B cell (primary cell): ENCODE data around the gene SGPP2. TPM values are rescaled to one million over a fixed set of nuclear protein-coding genes. Genes with fewer than 3 reads are reported as not detected.

Experiments used
- ATAC-seq: fragments of 200-7000 bp; cut with Tn5 transposase; one replicate; pipeline ENCODE4 v1.10.0; 2021; ENCODE audit warnings: low read depth, mild to moderate bottlenecking, moderate number of reproducible peaks, moderate library complexity
- CTCF ChIA-PET: fragments of 350-600 bp; sonication (Branson Sonifier 250); formaldehyde crosslinking; loops from one replicate; lab custom pipeline; 2021; ENCODE audit warnings: antibody characterized with exemption, inconsistent platforms; lab: Charles Lee
- POLR2A ChIA-PET: fragments of 350-600 bp; sonication (Branson Sonifier 250); formaldehyde crosslinking; loops from one replicate; lab custom pipeline; 2021; ENCODE audit warnings: antibody characterized with exemption; lab: Charles Lee
- DNase-seq: peaks from one replicate; pipeline ENCODE4 v3.0.0; 2013
- H2AFZ ChIP-seq: 2 replicates; pipeline ENCODE4 v1.6.1; 2012; ENCODE audit warnings: mild to moderate bottlenecking, low read depth, low read length; ENCODE audit not compliant: insufficient read depth, poor library complexity, severe bottlenecking
- H3K27ac ChIP-seq, 2 donors: 1 replicate in 1 of 2; 2 replicates in 1 of 2; pipeline ENCODE4 v1.5.1; 2012 to 2013; ENCODE audit warnings: low read length in 2 of 2, mild to moderate bottlenecking in 2 of 2, moderate library complexity in 1 of 2
- H3K27me3 ChIP-seq, 4 experiments: fragments of 200-600 bp in 1 of 4; sonication (generic) in 1 of 4; replicated peaks in 1 of 4; 1 replicate in 2 of 4; 2 replicates in 2 of 4; pipeline versions ENCODE4 v1.6.1 to v1.7.0; 2013 to 2016; ENCODE audit warnings: low read length in 3 of 4, mild to moderate bottlenecking in 2 of 4, mixed read lengths in 1 of 4, moderate library complexity in 1 of 4; ENCODE audit not compliant: insufficient read depth in 4 of 4, control insufficient read depth in 3 of 4; ENCODE audit errors: control extremely low read depth in 1 of 4
- H3K36me3 ChIP-seq, 2 experiments: replicated peaks in 1 of 2; 1 replicate in 1 of 2; 2 replicates in 1 of 2; pipeline versions ENCODE4 v1.6.1 to v1.7.1; 2013; ENCODE audit warnings: low read length in 1 of 2; ENCODE audit not compliant: insufficient read depth in 2 of 2, control insufficient read depth in 1 of 2; ENCODE audit errors: control extremely low read depth in 1 of 2, extremely low read depth in 1 of 2
- H3K4me1 ChIP-seq, 2 donors: fragments of 200-600 bp in 1 of 2; sonication (generic) in 1 of 2; 1 replicate in 1 of 2; 2 replicates in 1 of 2; pipeline versions ENCODE4 v1.5.1 to v1.6.1; 2013 to 2017; ENCODE audit warnings: low read length in 2 of 2; ENCODE audit not compliant: control insufficient read depth in 2 of 2, insufficient read depth in 2 of 2
- H3K4me2 ChIP-seq: replicated peaks from 2 replicates; pipeline ENCODE3; 2012; ENCODE audit warnings: mild to moderate bottlenecking, low read depth, low read length; ENCODE audit not compliant: poor library complexity, severe bottlenecking
- H3K4me3 ChIP-seq, 5 experiments: fragments of 200-600 bp in 1 of 5; sonication (generic) in 1 of 5; 1 replicate in 3 of 5; 2 replicates in 2 of 5; pipeline versions ENCODE4 v1.5.1 to v1.7.0; 2011 to 2016; ENCODE audit warnings: low read length in 4 of 5, mild to moderate bottlenecking in 4 of 5, low read depth in 2 of 5, control low read depth in 1 of 5, moderate library complexity in 1 of 5; ENCODE audit not compliant: insufficient read depth in 1 of 5; ENCODE audit errors: control extremely low read depth in 1 of 5, extremely low read depth in 1 of 5
- H3K79me2 ChIP-seq: fragments of 200-600 bp; sonication (generic); one replicate; pipeline ENCODE4 v1.6.0; 2016; ENCODE audit warnings: low read length; ENCODE audit not compliant: control insufficient read depth, insufficient read depth
- H3K9ac ChIP-seq: fragments of 200-600 bp; sonication (generic); 2 replicates; pipeline ENCODE4 v1.6.1; 2017; ENCODE audit warnings: mild to moderate bottlenecking, low read length, moderate library complexity
- H3K9me3 ChIP-seq, 3 donors: one replicate each; pipeline versions ENCODE4 v1.6.1 to v1.7.1; 2013; ENCODE audit warnings: low read length in 2 of 3; ENCODE audit not compliant: control insufficient read depth in 2 of 3, insufficient read depth in 1 of 3; ENCODE audit errors: control extremely low read depth in 1 of 3
- H4K20me1 ChIP-seq: 2 replicates; pipeline ENCODE4 v1.6.0; 2012; ENCODE audit warnings: mild to moderate bottlenecking, low read length; ENCODE audit not compliant: insufficient read depth, control insufficient read depth, poor library complexity, severe bottlenecking
- H3K27ac Mint-ChIP-seq: one replicate; pipeline ENCODE4 v1.8.0; 2021; ENCODE audit warnings: mixed read lengths
- H3K27me3 Mint-ChIP-seq: one replicate; pipeline ENCODE4 v1.8.0; 2021; ENCODE audit warnings: mixed read lengths
- H3K4me1 Mint-ChIP-seq: one replicate; pipeline ENCODE4 v1.8.0; 2021; ENCODE audit warnings: mixed read lengths
- H3K4me3 Mint-ChIP-seq: one replicate; pipeline ENCODE4 v1.8.0; 2021; ENCODE audit warnings: mixed read lengths
- H3K9me3 Mint-ChIP-seq: one replicate; pipeline ENCODE4 v1.8.0; 2022; ENCODE audit warnings: mixed read lengths; ENCODE audit not compliant: insufficient read depth
- EZH2 ChIP-seq: IDR thresholded peaks from 2 replicates; pipeline ENCODE4 v1.6.1; 2012; ENCODE audit warnings: borderline replicate concordance, low read depth, mild to moderate bottlenecking, moderate library complexity, low read length; ENCODE audit not compliant: insufficient read depth, poor library complexity, severe bottlenecking
- WGBS: methylation state at CpG from one replicate; pipeline ENCODE4 v1.1.5; 2013; ENCODE audit warnings: missing lambda C conversion rate; ENCODE audit not compliant: insufficient coverage; 5-methylcytosine and 5-hydroxymethylcytosine counted together
- intact Hi-C: fragments of 100-400 bp; cut with micrococcal nuclease; formaldehyde crosslinking; loops from one replicate; pipeline ENCODE4 v1.10.0; 2022
- polyA plus RNA-seq: library from polyadenylated mRNA; depleted of rRNA; stranded (reverse); fragments of >200 nt; gene quantifications from 2 replicates; pipeline ENCODE4 v1.2.3, GENCODE V29; 2012
- total RNA-seq, 2 donors: library from RNA; stranded (reverse); fragments of 120-200 nt in 1 of 2; gene quantifications; 1 replicate in 1 of 2; 2 replicates in 1 of 2; pipeline versions ENCODE4 v1.2.3 to v1.2.4, GENCODE V29; 2013 to 2022
- TF ChIP-seq, protein P1 (sequence below): fragments of 200-600 bp; IDR thresholded peaks from one replicate; pipeline ENCODE4 v1.8.0; 2022; ENCODE audit warnings: antibody characterized with exemption, mild to moderate bottlenecking

SGPP2 gene
- total and polyA plus RNA-seq, 2 donors (not counting 1 experiment from before 2014, with no cell fraction given): 1.5 to 7.7 TPM

DNA sequence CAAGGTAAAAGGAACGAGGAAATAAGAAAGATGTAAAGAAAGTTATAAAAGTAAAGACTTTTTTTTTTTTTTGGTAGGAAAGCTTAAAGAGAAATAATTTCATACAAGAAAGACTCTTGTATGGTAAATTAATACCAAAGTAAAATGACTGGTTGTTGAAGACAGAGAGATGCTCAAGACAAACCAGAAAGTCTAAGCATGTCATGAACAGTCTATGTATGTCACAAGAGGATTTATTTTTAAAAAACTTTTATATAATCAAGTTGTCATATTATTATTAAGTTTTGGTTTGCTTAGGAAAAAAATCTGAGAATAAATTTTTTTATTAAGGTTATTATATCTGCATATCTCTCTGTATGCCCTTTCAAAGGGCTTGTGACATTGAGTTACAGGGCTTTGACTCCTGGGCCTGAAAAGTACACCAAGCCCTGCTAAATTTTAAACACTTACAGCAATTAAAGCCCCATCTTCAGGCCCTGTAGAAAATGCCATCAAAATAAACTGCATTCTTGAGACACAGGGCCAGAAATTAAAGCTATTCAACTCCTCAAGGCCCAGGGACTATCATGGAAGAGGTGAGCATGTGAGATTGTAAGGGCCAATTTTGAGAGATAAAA lies 10.9 kb upstream of the SGPP2 start:
- Mint-ChIP-seq H3K27me3 (no peaks in the 10 kb centered on the region), H3K4me3 (no peak overlapping the region), H3K9me3 (no peaks in the 10 kb centered on the region), H3K27ac (no peak overlapping the region), H3K4me1 (no peaks in the 10 kb centered on the region)
- Histone ChIP-seq H2AFZ (no peak overlapping the region), H3K79me2 (no peaks in the 10 kb centered on the region), H4K20me1 (no peaks in the 10 kb centered on the region), H3K27ac (no peak overlapping the region), H3K36me3 (no peaks in the 10 kb centered on the region), H3K4me3 (no peak overlapping the region), H3K27me3 (no peaks in the 10 kb centered on the region), H3K4me2 (no peak overlapping the region), H3K9ac (no peak overlapping the region), H3K4me1 (no peaks in the 10 kb centered on the region), H3K9me3 (peaks cover 0 to 1% (median 0%) of the 10 kb centered on the region in 3 donors)
- no peak for DNase-seq
- no peak for ATAC-seq
- no peak for TF ChIP-seq EZH2
- TF ChIP-seq, protein P1, sequence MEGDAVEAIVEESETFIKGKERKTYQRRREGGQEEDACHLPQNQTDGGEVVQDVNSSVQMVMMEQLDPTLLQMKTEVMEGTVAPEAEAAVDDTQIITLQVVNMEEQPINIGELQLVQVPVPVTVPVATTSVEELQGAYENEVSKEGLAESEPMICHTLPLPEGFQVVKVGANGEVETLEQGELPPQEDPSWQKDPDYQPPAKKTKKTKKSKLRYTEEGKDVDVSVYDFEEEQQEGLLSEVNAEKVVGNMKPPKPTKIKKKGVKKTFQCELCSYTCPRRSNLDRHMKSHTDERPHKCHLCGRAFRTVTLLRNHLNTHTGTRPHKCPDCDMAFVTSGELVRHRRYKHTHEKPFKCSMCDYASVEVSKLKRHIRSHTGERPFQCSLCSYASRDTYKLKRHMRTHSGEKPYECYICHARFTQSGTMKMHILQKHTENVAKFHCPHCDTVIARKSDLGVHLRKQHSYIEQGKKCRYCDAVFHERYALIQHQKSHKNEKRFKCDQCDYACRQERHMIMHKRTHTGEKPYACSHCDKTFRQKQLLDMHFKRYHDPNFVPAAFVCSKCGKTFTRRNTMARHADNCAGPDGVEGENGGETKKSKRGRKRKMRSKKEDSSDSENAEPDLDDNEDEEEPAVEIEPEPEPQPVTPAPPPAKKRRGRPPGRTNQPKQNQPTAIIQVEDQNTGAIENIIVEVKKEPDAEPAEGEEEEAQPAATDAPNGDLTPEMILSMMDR: no peak
- WGBS: no CpG with 5 or more reads among the region's 1 CpG
- intact Hi-C loops: no loop called here
- POLR2A ChIA-PET: no interaction called here
- CTCF ChIA-PET: interaction anchor here (0.7 kb wide), 1 partner anchor 23 kb away, joined by 4 read pairs; no protein-coding TSS in a partner anchor

DNA sequence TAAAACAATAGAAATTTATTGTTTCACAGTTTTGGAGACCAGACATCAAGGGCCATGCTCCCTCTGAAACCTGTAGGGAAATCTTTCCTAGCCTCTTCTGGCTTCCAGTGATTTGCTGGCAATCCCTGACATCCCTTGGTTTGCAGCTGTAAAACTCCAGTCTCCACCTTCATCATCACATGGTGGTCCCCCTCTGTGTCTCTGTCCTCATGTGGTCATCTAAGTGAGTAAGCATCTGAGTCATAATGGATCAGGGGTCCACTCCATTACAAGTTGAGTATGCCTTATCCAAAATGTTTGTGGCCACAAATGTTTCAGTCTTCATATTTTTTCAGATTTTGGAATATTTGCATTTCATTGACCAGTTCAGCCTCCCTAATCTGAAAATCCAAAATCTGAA lies 5.6 kb upstream of the SGPP2 start:
- peaks cover 12% of the 10 kb centered on the region for H3K4me1 Mint-ChIP-seq
- CTCF ChIA-PET: no interaction called here
- intact Hi-C loops: no loop called here
- TF ChIP-seq, protein P1: no peak
- no peak for TF ChIP-seq EZH2
- Histone ChIP-seq H3K9ac (no peak overlapping the region), H3K4me3 (no peak overlapping the region), H3K9me3 (peaks cover 0 to 3% (median 0%) of the 10 kb centered on the region in 3 donors), H2AFZ (no peak overlapping the region), H3K4me1 (peaks cover 7 to 10% of the 10 kb centered on the region in 2 donors), H3K27me3 (peaks cover 0 to 15% (median 8%) of the 10 kb centered on the region in 4 experiments), H3K36me3 (no peaks in the 10 kb centered on the region), H3K4me2 (no peak overlapping the region), H3K79me2 (no peaks in the 10 kb centered on the region), H4K20me1 (no peaks in the 10 kb centered on the region), H3K27ac (no peak overlapping the region)
- H3K27me3 Mint-ChIP-seq: peaks cover 27% of the 10 kb centered on the region
- H3K9me3 Mint-ChIP-seq: no peaks in the 10 kb centered on the region
- ATAC-seq: no peak
- DNase-seq: no peak
- POLR2A ChIA-PET: no interaction called here
- H3K4me3 Mint-ChIP-seq: no peak overlapping the region
- no peak overlapping the region for H3K27ac Mint-ChIP-seq
